ENCODE results near the gene PEAK1. TPM values are rescaled to one million over a fixed set of nuclear protein-coding genes. Genes with fewer than 3 reads are reported as not detected.

PEAK1 gene
- total RNA-seq, 1 donor, result 133 TPM

GRCh38 chr15:77461486-77461885 is 41.6 kb upstream of the PEAK1 start:
- peaks cover 27% of the 10 kb centered on the region for H3K4me1 ChIP-seq (ENCODE audit: insufficient read depth, low read length)
- no peak for DNase-seq (ENCODE audit: insufficient read length, low spot score, missing footprints)
- H3K27ac ChIP-seq (ENCODE audit: low read depth, low read length), result no peak overlapping the region
- no peak overlapping the region for H2AFZ ChIP-seq (ENCODE audit: low read length)
- peaks cover 28% of the 10 kb centered on the region for H3K36me3 ChIP-seq (ENCODE audit: insufficient read depth, low read length)
- no peaks in the 10 kb centered on the region for H3K9me3 ChIP-seq (ENCODE audit: low read depth, low read length)
- no peaks in the 10 kb centered on the region for H4K20me1 ChIP-seq (ENCODE audit: insufficient read depth, low read length)
- TF ChIP-seq CTCF (IDR thresholded peaks at IDR 0.05; ENCODE audit: extremely low read depth, low read depth, low read length), result no peak
- no peaks in the 10 kb centered on the region for H3K27me3 ChIP-seq (ENCODE audit: insufficient read depth, low read length)
- no peak overlapping the region for H3K4me3 ChIP-seq (ENCODE audit: insufficient read depth, low read length)
- peaks cover 18% of the 10 kb centered on the region for H3K79me2 ChIP-seq (ENCODE audit: insufficient read depth, low read length)
- H3K4me2 ChIP-seq (ENCODE audit: insufficient read depth, low read length), result no peak overlapping the region

- no peaks in the 10 kb centered on the region for H4K20me1 ChIP-seq (ENCODE audit: insufficient read depth, low read length)
- no peaks in the 10 kb centered on the region for H3K27me3 ChIP-seq (ENCODE audit: insufficient read depth, low read length)
- H3K4me2 ChIP-seq (ENCODE audit: insufficient read depth, low read length), result no peak overlapping the region
- TF ChIP-seq CTCF (IDR thresholded peaks at IDR 0.05; ENCODE audit: extremely low read depth, low read depth, low read length), result no peak
- H3K9me3 ChIP-seq (ENCODE audit: low read depth, low read length), result no peaks in the 10 kb centered on the region
- H3K79me2 ChIP-seq (ENCODE audit: insufficient read depth, low read length), result peaks cover 18% of the 10 kb centered on the region
- no peak overlapping the region for H2AFZ ChIP-seq (ENCODE audit: low read length)
- no peak overlapping the region for H3K27ac ChIP-seq (ENCODE audit: low read depth, low read length)
- H3K4me1 ChIP-seq (ENCODE audit: insufficient read depth, low read length), result peaks cover 51% of the 10 kb centered on the region
- DNase-seq (ENCODE audit: insufficient read length, low spot score, missing footprints), result no peak
- H3K36me3 ChIP-seq (ENCODE audit: insufficient read depth, low read length), result peaks cover 16% of the 10 kb centered on the region
- H3K4me3 ChIP-seq (ENCODE audit: insufficient read depth, low read length), result no peak overlapping the region
Observed at GRCh38 chr15:77459031-77459430, 39.1 kb upstream of the PEAK1 start.

GRCh38 chr15:77457905-77458265 is 38.0 kb upstream of the PEAK1 start:
- no peak for DNase-seq (ENCODE audit: insufficient read length, low spot score, missing footprints)
- no peaks in the 10 kb centered on the region for H3K9me3 ChIP-seq (ENCODE audit: low read depth, low read length)
- H3K27ac ChIP-seq (ENCODE audit: low read depth, low read length), result peak overlapping the region; percentile 87
- H4K20me1 ChIP-seq (ENCODE audit: insufficient read depth, low read length), result no peaks in the 10 kb centered on the region
- peak overlapping the region; percentile 58 for H3K4me2 ChIP-seq (ENCODE audit: insufficient read depth, low read length)
- no peaks in the 10 kb centered on the region for H3K27me3 ChIP-seq (ENCODE audit: insufficient read depth, low read length)
- H3K36me3 ChIP-seq (ENCODE audit: insufficient read depth, low read length), result peaks cover 13% of the 10 kb centered on the region
- no peak for TF ChIP-seq CTCF (IDR thresholded peaks at IDR 0.05; ENCODE audit: extremely low read depth, low read depth, low read length)
- no peak overlapping the region for H3K4me3 ChIP-seq (ENCODE audit: insufficient read depth, low read length)
- H3K4me1 ChIP-seq (ENCODE audit: insufficient read depth, low read length), result peaks cover 58% of the 10 kb centered on the region
- H3K79me2 ChIP-seq (ENCODE audit: insufficient read depth, low read length), result peaks cover 13% of the 10 kb centered on the region
- H2AFZ ChIP-seq (ENCODE audit: low read length), result no peak overlapping the region

- Histone ChIP-seq H3K4me2 (ENCODE audit: insufficient read depth, low read length) (peak overlapping the region; percentile 58), H3K4me3 (ENCODE audit: insufficient read depth, low read length) (no peak overlapping the region), H3K27me3 (ENCODE audit: insufficient read depth, low read length) (no peaks in the 10 kb centered on the region), H3K4me1 (ENCODE audit: insufficient read depth, low read length) (peaks cover 58% of the 10 kb centered on the region), H3K79me2 (ENCODE audit: insufficient read depth, low read length) (peaks cover 12% of the 10 kb centered on the region), H4K20me1 (ENCODE audit: insufficient read depth, low read length) (no peaks in the 10 kb centered on the region), H2AFZ (ENCODE audit: low read length) (no peak overlapping the region), H3K36me3 (ENCODE audit: insufficient read depth, low read length) (peaks cover 13% of the 10 kb centered on the region), H3K9me3 (ENCODE audit: low read depth, low read length) (no peaks in the 10 kb centered on the region), H3K27ac (ENCODE audit: low read depth, low read length) (peak overlapping the region; percentile 87)
- no peak for TF ChIP-seq CTCF (IDR thresholded peaks at IDR 0.05; ENCODE audit: extremely low read depth, low read depth, low read length)
- DNase-seq (ENCODE audit: insufficient read length, low spot score, missing footprints), result no peak
Observed at GRCh38 chr15:77457191-77457904, 37.4 kb upstream of the PEAK1 start.

All from osteoblast (primary cell).